Fibroblast of skin of back (primary cell): Measurements from ENCODE around the gene PRKCA.
"Not testable (repeated sequence)": the region's sequence is repeated elsewhere in the genome, so short reads cannot be mapped to it uniquely, and the experiment has no call there.

ENCODE experiments used
- DNase-seq: peaks from one replicate; pipeline ENCODE4 v3.0.0-alpha.2; 2013

PRKCA gene

DNA sequence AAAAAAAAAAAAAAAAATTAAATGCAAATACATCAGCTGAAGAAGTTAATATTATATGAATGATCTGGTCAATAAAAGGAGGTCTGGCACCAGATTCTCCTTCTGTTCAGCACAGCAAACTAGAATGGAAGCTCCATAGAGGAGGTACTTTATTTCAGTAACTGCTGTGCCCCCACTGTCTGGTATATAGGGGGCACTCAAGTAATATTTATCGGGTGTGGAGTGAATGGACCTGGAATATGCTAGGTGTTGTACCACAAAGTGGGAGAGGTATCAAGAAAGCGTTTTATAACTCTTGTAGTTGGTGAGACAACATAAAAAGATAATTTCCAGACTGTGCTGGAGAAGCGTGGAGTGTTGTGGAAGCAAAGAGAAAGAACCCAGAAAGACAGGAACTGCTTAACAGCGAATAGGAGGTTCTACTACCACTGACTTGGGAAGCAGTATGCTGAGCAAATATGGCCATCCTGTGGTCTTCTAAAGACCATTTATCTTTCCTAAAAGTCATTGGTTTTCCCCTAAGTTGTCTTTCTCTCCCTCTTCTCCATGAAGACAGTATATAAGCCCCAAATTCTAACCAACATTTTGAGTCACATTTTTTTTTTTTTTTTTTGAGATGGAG is 12.2 kb upstream of the PRKCA start:
- DNase-seq: no peak

DNA sequence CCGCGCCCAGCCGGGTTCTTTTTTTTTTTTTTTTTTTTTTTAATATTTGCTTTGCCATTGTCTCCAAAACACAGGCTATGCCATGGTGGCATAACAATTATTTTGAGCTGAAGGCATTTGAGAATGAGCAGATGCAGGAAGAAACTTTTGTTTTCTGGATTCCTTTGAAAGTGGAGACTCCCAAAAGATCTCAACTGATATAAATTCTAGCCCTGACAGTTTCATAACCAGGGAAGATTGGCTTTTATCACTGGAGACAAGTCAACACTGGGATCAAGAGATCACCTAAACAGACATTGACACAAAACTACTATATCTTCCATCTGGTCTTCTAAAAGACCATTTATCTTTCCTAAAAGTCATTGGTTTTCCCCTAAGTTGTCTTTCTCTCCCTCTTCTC is 10.1 kb upstream of the PRKCA start:
- DNase-seq: no peak

GRCh38 chr17:66296289-66296725 is 6.1 kb upstream of the PRKCA start:
- DNase-seq: no peak

DNA sequence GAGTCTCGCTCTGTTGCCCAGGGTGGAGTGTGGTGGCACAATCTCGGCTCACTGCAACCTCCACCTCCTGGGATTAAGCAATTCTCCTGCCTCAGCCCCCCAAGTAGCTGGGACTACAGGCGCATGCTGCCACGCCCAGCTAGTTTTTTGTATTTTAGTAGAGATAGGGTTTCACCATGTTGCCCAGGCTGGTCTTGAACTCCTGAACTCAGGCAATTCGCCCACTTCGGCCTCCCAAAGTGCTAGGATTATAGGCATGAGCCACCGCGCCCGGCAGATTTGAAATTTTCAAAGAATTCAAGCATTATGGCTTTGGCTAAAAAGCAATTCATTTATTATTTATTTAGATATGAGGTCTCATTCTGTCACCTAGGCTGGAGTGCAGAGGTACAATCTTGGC is 5.0 kb upstream of the PRKCA start:
- DNase-seq: not testable (repeated sequence)

DNA sequence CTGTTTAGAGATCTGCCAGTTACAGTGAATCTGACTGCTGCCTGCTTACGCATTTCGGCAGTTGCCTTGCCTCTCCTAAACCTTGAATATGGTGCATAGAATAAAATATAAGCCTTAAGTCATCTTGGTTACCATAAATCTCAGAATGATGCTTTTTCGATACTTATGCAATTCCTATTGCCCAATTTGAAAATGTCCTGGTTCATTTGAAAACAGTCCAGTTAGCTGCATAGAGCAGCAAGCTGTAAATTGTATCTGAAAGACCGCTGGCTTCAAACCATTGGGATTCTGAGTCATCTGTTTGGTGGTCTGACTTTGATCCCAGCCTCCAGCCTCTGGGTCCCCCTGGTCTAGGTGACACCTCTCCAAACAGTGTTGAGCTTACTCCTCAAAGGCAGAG is 2.7 kb upstream of the PRKCA start:
- DNase-seq: no peak

GRCh38 chr17:66300956-66301355 is 1.5 kb upstream of the PRKCA start:
- DNase-seq: no peak

GRCh38 chr17:66301367-66301863 is 998 bp upstream of the PRKCA start:
- DNase-seq: no peak

DNA sequence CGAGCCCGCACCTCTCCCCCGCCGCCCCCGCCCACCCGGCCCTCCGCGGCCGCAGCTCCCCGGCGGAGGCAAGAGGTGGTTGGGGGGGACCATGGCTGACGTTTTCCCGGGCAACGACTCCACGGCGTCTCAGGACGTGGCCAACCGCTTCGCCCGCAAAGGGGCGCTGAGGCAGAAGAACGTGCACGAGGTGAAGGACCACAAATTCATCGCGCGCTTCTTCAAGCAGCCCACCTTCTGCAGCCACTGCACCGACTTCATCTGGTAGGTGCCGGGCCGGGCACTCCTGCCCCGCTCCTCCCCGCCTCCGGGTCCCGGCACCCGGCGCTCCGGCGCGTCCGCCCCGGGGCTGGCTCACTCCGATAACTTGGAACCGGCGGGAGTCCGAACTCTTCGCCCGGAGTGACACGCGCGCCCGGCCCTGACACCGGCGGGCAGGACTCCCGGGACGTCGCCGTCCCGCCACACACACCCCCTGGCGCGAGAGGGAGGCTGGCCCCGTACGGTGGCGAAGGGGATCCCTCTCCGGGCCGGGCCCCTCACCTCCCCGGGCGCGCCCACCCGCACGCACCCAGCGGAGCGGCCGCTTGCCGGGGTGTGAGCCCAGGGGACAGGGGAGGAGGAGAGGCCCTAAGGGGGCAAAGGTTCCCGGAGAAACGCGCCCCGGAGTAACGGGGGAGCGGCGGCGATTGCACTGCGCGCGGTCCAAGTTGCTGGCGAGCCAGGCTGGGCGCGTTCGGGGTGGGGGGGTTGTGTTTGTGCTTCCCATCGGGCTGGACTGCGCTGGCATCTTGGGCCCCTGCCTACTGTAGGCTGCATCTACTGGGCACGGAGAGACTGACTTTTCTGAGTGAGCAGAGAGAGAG is 581 bp downstream of the PRKCA start:
- peak; percentile 58 for DNase-seq

DNA sequence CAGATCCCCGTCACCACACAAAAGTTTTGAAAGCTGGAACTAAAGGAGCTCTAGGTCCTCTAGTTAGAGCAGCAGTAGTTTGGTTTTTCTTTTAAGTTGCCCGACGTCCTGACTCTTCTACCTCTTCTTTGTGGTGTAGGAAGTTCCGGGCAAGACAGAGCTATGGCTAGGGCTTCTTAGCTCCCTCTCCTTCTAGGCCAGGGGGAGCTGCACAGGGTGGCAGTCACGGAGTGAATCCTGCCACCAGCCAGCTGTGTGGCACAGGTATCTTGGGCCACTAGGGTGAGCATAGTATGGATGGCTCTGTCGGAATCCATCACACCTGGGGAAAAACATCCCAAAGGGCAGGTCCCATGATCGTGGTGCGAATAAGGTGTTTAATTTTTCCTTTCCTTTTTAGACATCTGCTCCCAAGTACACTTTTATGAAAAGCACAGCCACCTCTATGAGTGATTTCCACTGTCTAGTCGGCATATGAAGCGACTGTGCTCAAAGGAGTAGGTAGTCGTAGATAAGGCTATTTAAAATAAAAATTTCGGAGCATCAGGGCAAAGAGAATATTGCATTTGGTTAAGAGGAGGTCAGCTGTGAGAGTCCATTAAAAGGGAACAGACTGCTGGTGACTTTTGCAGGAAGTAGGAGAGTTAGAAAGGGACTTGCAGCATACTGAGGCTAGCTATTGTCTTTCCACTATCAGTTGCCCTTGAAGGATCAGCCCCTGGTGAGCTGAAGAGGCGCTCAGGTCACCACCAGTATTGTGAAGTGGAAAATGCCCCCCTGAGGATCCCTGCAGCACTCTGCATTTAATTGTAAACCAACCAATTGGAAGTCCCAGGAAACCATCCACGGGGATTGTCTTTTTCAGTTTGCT is 2.1 kb downstream of the PRKCA start:
- no peak for DNase-seq

DNA sequence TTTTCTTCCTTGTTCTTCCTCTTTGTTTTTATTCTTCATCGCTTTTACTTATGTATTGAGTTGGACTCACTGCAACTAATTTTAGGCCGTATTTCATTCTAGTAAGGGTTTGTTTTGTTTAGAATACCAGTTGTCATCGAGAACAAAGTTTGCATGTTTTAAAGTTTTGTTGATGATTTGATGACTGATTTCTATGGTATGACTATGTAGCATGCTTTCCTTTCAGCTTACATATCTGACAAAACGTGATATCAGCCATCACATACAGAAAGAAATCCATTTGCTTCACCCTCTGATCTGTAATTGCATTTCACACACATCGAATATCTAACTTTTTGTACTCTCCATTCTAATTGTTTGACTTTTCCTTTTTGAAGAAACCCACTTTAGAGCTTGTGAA is 4.0 kb downstream of the PRKCA start:
- peak; percentile 91 for DNase-seq

DNA sequence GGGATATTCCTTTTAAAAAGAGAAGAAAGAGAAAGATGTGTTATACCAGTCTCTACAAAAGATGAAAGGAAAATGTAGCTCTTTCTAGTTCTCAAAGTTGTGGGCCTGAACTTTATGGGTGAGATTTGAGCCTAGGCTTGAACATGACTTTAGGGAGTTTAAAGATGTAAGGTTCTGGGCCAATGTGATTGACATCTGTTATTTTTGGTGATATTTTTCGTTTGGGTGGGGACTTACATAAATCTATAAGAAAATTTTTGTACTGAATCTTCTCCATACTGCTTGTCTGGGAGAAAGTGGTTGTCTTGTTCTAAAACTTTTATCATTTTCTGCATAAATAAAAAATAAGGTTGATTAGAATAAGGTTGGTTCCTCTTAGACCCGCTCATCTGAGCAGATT is 4.8 kb downstream of the PRKCA start:
- DNase-seq: no peak

GRCh38 chr17:66308856-66309255 is 6.4 kb downstream of the PRKCA start:
- DNase-seq: no peak

DNA sequence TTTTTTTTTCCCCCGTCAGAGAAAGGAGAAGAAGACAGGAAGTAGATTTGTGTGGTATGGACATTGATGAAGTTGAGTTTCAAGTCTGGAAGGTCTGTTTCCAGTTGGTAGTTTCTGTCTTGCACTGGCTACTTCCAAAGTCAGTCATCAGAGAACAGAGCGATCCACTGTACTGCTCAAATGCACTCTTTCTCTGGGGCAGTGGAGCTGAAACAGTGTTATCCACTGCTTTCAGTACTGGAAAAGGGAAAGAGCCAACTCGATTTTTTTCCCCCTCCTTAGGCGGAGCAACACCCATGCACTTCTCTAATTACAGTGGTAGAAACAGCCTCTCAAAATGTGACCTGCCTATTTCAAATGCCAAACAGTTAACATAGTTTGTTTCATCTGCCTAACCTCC is 7.4 kb downstream of the PRKCA start:
- DNase-seq: no peak

DNA sequence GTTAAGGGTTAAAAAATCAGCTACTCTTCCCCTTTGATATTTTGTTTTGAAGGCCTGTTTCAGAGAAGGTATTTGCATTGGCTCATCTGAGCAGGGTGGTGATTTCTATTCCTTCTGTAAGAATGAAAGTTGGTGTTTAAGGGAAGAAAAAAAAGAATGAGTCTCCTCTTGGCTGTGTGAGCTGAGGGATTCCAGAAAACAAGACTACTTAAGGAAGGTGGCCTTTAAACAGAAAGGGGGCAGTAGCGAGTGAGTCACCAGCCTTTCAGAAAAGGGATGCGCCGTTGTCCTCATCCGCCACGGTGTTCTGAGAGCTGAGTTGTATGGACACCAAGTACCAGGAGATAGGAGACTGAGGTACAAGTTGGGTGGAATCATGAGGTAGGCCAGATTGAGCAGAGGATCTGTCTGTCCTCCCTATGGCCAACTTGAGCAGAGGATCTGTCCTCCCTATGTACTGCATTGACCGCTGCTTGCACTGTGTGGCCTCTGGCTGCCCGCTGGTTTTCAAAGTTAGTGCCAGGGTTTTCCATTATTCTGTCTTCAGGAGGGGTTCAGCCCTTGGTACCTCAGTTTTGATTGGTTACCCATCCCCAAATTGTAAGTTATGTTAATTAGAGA is 8.2 kb downstream of the PRKCA start:
- DNase-seq: no peak

DNA sequence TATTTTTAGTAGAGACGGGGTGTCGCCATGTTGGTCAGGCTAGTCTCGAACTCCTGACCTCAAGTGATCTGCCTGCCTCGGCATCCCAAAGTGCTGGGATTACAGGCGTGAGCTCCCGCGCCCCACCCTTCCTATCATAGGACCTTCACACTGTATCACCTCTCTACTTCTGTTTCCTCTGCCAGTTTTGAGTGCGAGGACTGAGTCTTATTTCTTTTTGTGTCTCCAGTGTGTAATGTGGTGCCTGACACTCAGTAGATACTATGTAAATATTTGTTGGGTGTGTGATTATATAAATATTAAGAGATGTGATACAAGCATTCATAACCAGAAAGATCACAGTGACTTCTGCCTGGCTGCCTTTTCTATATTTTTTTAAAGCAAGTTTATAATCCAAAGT is 10.5 kb downstream of the PRKCA start:
- peak; percentile 27 for DNase-seq

- no peak for DNase-seq
Measured at GRCh38 chr17:66313325-66313724, 10.9 kb downstream of the PRKCA start.

DNA sequence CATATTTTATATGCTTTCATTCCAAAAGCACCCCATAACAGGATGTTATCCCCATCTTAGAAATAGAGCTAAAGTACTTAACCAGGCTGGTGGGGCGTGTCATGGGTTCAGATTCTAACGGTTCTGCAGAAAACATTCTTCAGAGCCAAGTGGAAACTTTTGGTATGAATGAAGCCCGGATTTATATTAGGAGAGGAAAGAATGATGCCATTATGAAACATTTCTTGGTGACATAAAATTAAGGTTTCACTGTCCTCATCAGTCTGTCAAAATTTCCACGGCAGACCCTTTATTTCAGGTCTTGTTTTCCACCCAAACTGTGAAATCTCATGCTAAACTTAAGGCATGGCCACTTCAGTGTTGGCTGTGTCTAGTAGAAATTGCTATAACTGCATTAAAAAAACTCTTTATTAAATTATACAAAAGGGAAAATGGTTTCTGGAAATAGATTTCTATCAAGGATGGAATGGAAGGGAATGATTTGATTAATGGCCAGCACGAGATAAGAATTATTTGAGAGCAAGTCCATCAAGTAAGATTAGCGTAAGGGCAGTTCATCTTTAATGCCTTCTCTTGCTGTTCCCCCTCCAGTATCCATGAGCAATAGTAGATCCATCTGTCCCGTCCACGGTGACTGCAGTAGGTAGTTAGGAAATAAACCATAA is 11.7 kb downstream of the PRKCA start:
- no peak for DNase-seq

DNA sequence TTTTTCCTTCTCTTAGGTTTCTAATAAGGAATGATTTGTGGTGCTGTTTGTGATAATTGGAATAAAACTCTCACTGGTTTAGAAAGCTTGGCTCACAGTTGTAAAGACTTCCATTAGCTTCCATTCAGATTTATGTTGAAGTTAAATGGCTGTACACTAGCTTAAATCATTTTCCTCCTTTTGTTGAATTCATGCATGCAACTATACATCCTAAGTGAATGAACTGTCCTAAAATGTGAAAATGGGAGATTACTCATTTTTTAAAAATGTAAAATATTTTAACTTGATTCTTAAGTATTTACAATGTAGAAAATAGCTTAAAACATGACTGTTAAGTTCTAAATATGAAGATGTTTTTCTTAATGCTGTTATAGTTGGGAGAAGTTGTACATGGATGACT is 15.2 kb downstream of the PRKCA start:
- peak; percentile 74 for DNase-seq

DNA sequence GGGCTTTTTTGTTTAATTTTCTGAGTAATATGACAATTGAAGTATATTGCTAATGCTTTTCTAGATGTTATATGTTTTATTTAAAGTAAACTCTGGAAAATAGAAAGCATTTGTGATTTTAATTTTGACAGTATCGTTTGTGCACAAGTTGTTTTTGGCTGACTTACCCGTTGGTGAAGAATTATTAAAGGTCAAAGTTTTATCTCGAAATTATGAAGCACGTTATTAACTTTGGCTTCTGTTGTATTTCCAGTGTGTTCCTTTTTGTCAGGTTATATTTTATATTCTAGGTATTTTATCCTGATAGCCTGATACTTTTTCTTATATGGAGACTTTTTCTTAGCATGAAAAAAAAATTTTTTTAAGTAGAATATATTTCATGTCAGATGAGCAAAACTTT is 16.8 kb downstream of the PRKCA start:
- no peak for DNase-seq

DNA sequence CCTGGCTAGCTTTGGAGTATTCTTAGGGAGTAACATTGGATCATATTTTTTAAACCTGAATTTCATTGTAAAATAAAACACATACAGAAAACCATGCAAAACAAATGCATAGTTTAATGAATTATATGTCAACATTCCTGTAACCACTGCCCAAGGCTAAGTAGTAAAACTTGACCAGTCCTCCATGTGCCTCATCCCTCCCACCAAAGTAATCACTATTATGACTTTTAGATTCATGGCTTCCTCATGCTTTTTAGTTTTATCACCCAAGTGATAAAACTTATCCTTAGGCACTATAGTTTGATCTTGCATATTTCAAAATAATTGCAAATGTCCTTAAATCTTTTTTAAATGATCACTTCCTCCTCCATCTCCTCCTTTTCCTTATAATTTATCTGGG is 20.4 kb downstream of the PRKCA start:
- DNase-seq: no peak

GRCh38 chr17:66324381-66325004 is 22.1 kb downstream of the PRKCA start:
- not testable (repeated sequence) for DNase-seq
